ENCODE data around the gene CEP70. TPM values are rescaled to one million over a fixed set of nuclear protein-coding genes. Genes with fewer than 3 reads are reported as not detected.

The CEP70 gene
- total and polyA plus RNA-seq, 2 of the 13 experiments (the other 11 are each of a cell fraction or from before 2014, with no cell fraction given): 4.0 to 22.3 TPM

DNA sequence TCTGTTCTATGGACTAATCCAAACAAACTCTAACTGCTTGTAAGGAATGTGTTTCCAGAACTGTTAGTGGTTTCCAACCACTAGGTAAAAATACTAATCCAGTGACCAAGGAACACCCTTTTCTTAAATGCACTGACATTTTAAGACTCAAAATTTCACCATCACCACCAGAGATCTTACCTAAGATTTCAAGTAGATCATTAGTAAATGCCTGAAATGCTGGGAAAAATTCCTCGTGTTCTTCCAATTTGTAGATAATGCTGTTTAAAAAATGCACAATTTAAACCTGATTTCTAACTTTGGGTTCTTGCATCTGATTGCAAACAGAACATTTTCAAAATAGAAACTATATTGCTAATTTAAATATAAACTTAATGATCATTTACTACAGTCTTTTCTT is 96.2 kb downstream of the CEP70 start (continued):
- TF ChIP-seq, protein P1, sequence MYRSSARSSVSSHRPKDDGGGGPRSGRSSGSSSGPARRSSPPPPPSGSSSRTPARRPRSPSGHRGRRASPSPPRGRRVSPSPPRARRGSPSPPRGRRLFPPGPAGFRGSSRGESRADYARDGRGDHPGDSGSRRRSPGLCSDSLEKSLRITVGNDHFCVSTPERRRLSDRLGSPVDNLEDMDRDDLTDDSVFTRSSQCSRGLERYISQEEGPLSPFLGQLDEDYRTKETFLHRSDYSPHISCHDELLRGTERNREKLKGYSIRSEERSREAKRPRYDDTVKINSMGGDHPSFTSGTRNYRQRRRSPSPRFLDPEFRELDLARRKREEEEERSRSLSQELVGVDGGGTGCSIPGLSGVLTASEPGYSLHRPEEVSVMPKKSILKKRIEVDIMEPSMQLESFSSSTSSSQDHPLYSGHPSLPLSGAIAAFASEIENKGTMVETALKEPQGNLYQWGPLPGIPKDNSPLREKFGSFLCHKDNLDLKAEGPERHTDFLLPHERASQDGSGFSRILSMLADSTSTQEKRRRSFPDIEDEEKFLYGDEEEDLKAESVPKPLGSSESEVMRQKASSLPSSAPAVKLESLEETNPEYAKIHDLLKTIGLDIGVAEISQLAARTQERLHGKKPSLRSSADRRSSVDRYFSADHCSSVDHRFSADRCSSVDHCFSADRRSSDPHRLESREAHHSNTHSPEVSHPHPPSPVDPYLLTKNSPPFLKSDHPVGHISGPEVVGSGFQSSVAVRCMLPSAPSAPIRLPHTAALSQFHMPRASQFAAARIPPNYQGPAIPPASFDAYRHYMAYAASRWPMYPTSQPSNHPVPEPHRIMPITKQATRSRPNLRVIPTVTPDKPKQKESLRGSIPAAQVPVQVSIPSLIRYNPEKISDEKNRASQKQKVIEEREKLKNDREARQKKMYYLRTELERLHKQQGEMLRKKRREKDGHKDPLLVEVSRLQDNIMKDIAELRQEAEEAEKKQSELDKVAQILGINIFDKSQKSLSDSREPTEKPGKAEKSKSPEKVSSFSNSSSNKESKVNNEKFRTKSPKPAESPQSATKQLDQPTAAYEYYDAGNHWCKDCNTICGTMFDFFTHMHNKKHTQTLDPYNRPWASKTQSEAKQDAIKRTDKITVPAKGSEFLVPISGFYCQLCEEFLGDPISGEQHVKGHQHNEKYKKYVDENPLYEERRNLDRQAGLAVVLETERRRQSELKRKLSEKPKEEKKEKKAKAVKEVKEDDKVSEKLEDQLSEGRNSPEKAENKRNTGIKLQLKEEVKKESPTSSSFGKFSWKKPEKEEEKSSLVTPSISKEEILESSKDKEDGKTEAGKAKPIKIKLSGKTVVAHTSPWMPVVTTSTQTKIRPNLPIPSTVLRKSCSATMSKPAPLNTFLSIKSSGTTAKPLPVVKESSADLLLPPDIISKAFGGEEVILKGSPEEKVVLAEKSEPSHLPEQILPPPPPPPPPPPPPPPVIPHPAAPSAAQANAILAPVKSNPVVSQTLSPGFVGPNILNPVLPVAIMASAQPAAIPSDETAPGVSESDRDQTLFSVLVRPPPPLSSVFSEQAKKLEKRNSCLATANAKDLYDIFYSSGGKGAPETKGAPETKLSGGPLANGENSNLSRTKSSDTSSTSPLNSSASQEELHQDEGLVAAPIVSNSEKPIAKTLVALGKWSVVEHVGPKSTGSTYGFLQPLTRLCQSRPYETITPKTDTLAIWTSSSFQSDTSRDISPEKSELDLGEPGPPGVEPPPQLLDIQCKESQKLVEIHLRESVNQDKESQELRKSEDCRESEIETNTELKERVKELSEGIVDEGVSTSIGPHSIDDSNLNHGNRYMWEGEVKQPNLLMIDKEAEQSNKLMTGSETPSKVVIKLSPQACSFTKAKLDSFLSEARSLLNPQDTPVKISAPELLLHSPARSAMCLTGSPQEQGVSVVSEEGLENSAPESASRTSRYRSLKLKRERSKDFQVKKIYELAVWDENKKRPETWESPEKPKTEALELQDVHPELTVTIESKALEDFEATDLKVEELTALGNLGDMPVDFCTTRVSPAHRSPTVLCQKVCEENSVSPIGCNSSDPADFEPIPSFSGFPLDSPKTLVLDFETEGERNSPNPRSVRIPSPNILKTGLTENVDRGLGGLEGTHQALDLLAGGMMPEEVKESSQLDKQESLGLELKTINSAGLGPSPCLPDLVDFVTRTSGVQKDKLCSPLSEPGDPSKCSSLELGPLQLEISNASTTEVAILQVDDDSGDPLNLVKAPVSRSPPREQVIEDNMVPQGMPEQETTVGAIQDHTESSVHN (CRISPR knock-in tag; IDR thresholded peaks at IDR 0.05): no peak
- TF ChIP-seq, protein P2, sequence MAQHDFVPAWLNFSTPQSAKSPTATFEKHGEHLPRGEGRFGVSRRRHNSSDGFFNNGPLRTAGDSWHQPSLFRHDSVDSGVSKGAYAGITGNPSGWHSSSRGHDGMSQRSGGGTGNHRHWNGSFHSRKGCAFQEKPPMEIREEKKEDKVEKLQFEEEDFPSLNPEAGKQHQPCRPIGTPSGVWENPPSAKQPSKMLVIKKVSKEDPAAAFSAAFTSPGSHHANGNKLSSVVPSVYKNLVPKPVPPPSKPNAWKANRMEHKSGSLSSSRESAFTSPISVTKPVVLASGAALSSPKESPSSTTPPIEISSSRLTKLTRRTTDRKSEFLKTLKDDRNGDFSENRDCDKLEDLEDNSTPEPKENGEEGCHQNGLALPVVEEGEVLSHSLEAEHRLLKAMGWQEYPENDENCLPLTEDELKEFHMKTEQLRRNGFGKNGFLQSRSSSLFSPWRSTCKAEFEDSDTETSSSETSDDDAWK (CRISPR knock-in tag; IDR thresholded peaks at IDR 0.05): no peak
- TF ChIP-seq ZNF333 (CRISPR knock-in tag; IDR thresholded peaks at IDR 0.05; ENCODE audit: borderline replicate concordance) (no peak), ZNF44 (CRISPR knock-in tag; IDR thresholded peaks at IDR 0.05) (no peak)
